ENCODE results near the gene APC. TPM values are rescaled to one million over a fixed set of nuclear protein-coding genes. Genes with fewer than 3 reads are reported as not detected.

APC gene
- total and polyA plus RNA-seq, 2 of the 8 experiments (the other 6 are each of a cell fraction or from before 2014, with no cell fraction given), result 6.8 to 41.9 TPM

- no peak for TF ChIP-seq FOSL1 (IDR thresholded peaks at IDR 0.05; ENCODE audit: insufficient read depth, low read depth, low read length)
- TF ChIP-seq ZNF274 (IDR thresholded peaks at IDR 0.05; ENCODE audit: borderline replicate concordance, extremely low read depth, low read length), result no peak
- no peak for TF ChIP-seq BRCA1 (IDR thresholded peaks at IDR 0.05; ENCODE audit: low read depth, low read length)
- TF ChIP-seq RNF2 (IDR thresholded peaks at IDR 0.05; ENCODE audit: borderline replicate concordance, low read depth, low read length, missing control alignments, poor library complexity, severe bottlenecking), result no peak
- TF ChIP-seq GABPA (IDR thresholded peaks at IDR 0.05; ENCODE audit: borderline replicate concordance, insufficient read depth, low read length), result no peak
- TF ChIP-seq CBX5 (IDR thresholded peaks at IDR 0.05; ENCODE audit: low read depth, low read length), result no peak
Observed at GRCh38 chr5:112762113-112762810, 24.6 kb downstream of the APC start (continued).
